GM12874 (cell line): ENCODE data around the gene CNOT3.

Experiments
- TF ChIP-seq, protein P1 (sequence below): IDR thresholded peaks from 2 replicates; pipeline ENCODE4 v1.5.1; 2011; ENCODE audit warnings: low read depth, mild to moderate bottlenecking, control low read depth, low read length, moderate library complexity; ENCODE audit not compliant: insufficient read depth

Gene CNOT3

GRCh38 chr19:54102421-54103169, 35.0 kb upstream of the CNOT3 start, which contains the start of gene NDUFA3:
TSS of gene NDUFA3 (plus strand) at chr19:54102855. CDS start at chr19:54102879, 24 bp downstream.
- TF ChIP-seq, protein P1, sequence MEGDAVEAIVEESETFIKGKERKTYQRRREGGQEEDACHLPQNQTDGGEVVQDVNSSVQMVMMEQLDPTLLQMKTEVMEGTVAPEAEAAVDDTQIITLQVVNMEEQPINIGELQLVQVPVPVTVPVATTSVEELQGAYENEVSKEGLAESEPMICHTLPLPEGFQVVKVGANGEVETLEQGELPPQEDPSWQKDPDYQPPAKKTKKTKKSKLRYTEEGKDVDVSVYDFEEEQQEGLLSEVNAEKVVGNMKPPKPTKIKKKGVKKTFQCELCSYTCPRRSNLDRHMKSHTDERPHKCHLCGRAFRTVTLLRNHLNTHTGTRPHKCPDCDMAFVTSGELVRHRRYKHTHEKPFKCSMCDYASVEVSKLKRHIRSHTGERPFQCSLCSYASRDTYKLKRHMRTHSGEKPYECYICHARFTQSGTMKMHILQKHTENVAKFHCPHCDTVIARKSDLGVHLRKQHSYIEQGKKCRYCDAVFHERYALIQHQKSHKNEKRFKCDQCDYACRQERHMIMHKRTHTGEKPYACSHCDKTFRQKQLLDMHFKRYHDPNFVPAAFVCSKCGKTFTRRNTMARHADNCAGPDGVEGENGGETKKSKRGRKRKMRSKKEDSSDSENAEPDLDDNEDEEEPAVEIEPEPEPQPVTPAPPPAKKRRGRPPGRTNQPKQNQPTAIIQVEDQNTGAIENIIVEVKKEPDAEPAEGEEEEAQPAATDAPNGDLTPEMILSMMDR = no peak

- TF ChIP-seq, protein P1 = no peak
Observed at GRCh38 chr19:54104998-54105715, 32.4 kb upstream of the CNOT3 start.

DNA sequence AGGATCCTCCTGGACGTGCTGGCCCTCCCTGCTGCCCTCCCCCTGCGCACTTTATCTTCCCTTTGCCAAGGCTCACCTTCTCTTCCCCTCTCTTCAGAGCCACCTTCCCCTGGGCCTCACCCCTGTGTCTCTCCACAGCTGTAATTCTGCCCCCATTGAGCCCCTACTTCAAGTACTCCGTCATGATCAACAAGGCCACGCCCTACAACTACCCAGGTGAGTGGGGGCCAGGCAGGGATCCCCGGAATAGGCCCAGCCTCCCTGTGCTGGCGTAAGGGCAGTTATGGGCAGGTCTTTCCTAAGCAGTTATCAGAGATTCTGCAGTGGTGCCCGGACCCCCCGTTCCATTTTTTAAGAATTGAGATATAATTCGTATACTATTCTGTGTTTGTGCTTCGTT, 31.8 kb upstream of the CNOT3 start:
- TF ChIP-seq, protein P1 = no peak

GRCh38 chr19:54106716-54107115, 30.8 kb upstream of the CNOT3 start:
- TF ChIP-seq, protein P1 = no peak

DNA sequence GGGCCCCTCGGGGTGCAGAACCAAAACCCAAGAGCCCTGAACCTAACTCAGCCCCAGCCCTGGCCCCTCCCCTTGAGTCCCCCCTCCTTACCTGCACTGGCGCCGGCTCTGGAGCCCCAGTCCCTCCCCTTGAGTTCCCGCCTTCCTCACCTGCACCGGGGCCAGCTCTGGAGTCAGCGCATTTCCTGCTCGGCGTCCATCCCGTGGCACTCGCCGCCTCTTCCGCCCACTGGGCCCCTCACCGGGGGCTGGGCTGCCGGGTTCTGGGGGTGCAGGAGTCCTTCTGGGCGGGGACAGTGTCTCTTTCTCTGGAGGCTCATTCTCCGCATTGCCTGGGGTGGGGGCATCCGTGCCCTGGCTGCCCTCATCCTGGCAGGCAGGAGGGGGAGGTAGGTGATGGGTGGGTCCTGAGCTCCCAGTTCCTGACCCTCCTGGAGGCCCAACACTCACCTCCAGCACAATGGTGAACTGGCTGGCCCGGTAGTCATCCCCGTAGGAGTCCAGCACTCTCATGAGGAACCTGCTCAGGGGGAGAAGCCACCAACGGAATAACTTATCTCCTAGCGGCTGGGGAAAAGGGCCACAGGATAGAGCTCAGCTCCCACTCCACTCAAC, 29.6 kb upstream of the CNOT3 start:
- TF ChIP-seq, protein P1 = no peak

DNA sequence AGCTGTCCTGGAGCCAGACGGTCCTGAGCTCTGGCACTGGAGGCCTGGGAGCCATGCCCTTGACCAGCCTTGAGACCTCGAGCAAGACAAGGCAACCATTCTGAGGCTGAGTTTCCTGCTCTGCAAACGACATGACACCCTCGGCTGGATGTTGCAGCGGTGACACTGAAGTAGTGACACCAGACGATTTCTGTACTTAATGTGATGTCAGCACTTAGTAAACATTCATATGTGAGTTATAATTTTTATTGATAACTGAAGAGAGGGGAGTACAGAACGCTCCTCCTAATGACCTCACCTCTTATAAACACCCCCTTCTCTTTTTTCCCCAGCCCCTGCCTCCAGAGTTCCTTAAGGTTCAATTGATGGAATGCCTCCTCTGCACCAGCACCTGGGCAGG, 29.1 kb upstream of the CNOT3 start:
- TF ChIP-seq, protein P1 = no peak

DNA sequence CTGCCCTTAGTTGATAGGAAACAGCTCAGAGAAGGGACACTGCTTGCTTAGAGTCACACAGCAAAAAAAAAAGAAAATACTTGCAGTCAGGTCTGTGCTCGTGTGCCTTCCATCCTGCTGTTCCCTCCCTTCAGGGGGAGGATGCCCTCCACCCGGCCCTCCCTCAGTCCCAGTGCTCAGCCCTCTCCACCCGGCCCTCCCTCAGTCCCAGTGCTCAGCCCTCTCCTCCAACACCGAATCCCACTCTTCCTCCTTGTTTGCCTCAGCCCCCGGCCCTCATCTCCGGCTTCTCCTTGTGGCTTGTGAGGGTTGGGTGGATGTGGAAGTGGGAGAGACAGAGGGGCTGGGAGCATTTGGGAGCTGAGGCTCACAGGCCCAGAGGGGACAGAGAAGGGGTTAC, 27.9 kb upstream of the CNOT3 start:
- TF ChIP-seq, protein P1 = no peak
